T-helper 1 cell (primary cell): Measurements from ENCODE around the gene NFS1.

Source experiments
- DNase-seq, 5 donors: peaks; one replicate each; pipeline ENCODE4 v3.0.0-alpha.2; 2012 to 2020

Gene NFS1

DNA sequence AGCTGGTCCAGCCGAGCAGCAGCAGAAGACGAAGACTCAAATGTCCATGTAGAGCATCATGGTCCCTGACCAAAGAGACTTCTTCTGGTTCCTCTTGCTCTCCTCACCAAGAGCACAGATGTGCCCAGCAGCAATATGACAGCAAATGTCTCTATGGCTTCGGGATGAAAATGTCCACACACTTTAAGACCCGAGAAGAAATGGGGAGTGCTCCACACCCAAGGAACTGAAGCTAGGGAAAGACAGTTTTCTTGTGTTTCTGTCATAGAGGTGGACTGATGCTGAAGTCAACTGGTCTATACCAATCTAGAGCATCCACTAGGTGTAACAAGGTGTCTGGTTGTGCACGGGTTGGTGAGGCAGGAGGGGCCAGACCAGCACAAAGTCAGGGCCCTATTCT is 29.9 kb downstream of the NFS1 start:
- no peak for DNase-seq

DNA sequence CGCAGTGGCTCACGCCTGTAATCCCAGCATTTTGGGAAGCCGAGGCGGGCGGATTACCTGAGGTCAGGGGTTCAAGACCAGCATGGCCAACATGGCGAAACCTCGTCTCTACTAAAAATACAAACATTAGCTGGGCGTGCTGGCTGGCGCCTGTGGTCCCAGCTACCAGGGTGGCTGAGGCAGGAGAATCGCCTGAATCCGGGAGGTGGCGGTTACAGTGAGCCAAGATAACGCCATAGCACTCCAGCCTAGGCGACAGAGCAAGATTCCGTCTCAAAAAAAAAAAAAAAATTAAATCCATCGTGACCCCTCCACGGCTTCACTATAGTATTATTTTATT is 33.2 kb downstream of the NFS1 start:
- DNase-seq = no peak

DNA sequence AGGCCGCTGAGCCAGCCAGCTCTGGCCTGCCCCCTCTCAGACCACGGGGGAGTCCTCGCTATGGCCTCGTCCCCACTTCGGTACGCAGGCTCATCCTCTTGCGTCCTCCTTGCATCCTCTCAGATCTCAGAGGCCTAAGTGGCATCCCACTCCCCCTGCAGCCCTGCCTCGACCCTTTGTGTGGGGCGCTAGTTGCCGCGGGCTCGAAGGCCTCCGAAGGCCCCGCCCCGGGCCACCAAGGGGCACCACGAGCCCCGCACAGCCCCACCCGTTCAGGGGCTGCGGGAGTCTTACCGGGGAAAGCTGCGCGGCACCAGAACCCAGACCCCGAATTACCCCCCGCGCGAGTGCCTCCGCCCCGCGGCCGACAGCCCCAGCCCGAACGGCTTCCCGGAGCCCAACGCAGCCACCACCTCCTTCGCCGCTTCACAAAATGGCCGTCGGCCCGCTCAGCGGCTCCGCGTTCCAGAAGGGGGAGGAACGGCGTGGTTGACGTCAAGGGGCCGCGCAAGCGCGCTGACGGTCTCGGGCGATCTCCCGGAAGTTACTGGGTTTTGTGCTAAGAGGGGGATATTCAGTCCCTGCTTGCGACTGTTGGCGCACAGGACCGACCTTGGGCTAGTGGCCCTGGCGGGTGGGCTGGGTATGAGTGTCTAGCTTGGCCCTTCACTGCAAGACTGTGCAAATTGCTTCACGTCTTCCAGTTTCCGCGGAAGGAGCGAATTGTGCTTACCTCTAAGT is 34.5 kb downstream of the NFS1 start, which contains the start of the genes CPNE1 and RBM12:
Gene CPNE1 (minus strand): TSS at position 435 of the 741 bp plus-strand sequence. CDS start 31,977 bp downstream, outside the sequence.
Gene RBM12 (minus strand): TSS at position 435 of the 741 bp plus-strand sequence. CDS start 9,578 bp downstream, outside the sequence.
- DNase-seq = peak; percentile 85 to 92 (median 91)

DNA sequence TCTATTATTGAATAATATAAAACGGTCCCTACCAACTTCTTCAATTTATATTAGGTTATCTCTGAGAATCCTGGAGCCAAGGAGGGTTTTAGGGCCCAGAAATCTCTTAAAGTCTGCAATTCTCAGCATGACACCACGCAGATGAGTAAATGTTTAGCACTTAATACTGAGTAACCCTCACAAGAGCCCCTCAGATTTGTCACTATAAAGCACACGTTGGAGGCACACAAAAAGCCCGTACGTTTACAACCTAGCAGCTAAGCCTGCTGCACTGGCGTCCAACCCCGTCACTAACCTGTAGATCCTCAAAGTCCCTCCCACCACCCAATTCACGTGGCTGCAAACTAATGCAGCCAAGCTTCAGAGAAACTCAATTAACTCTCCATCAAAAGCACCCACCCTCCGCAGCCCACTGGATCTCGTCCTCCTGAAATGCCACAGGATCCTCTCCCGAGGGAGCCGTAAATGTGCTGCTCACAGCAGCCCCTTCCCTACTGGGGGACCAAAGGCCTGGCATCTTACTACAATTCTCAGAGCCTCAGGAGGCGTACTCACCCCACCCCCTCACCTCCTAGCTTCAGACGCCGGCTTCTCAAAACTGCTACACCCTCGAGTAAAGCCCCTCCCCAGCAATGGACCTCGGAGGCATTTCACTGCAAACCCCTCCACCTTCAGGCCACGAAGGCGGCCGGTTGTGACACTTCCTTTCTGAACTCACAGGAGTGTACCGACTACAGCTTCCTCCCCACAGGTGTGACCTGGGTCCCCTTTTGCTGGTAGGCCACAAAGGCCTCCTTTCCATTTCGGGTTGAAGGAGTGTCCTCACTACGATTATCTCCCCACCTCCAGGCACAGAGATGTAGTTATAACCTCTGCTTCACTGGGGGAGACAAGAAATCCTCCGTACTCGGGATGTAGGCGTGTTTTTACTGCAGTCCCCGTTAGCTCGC is 35.4 kb downstream of the NFS1 start:
- DNase-seq = peak; percentile 48 to 71 (median 53)

DNA sequence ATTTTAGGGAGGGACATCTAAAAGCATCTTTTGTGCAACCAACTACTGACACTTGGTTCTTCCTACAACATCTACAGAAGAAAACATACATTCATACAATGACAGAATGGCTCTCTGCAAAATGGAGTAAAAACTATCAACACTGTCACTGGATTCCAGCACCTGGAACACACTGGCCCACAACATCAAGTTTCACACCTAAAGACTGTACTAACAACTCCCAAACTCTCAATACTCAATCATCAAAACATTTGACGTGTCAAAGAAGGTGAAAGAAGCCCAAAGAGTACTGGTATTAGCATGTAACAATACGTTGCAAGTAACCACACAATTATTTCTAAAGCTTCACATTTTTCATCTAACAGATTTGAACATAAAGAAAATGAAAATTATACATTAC is 36.6 kb downstream of the NFS1 start:
- DNase-seq = peak in 1 of 5 donors; percentile 23

DNA sequence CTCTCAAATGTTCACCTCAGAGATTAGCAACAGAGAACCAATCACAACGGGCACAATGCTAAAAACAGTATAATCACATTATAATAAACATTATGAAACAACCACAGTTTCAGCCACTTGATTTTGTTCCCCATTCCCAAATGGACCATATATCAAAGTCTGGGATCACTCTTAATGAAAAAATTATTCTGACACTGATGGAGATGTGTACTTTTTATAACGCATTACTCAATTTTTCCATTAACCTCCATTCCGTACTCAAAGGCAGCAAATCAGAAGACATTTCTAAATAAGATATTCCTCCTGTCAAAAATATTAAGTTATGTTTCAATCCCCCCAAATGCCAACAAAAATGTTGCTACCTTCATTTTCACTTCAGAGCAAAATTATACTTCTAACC is 37.2 kb downstream of the NFS1 start:
- DNase-seq = no peak

DNA sequence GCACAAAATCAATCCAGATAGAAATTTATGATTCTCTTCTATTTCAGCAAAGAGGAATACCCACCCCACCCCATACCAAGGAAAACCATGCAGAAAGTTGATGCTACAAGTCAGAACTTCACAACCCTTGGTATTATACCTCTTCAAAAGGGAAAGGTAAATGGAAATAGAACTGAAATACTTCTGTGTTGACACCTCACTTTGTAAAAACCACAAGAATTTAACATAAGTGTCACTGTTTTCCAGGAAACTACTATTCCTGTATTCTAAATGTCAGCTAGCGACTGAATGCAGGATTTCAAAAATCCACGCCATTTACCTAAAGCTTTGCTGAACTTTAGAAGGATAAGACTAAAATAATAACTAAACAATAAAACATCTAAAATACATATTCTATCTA is 38.1 kb downstream of the NFS1 start:
- DNase-seq = peak in 1 of 5 donors; percentile 46

DNA sequence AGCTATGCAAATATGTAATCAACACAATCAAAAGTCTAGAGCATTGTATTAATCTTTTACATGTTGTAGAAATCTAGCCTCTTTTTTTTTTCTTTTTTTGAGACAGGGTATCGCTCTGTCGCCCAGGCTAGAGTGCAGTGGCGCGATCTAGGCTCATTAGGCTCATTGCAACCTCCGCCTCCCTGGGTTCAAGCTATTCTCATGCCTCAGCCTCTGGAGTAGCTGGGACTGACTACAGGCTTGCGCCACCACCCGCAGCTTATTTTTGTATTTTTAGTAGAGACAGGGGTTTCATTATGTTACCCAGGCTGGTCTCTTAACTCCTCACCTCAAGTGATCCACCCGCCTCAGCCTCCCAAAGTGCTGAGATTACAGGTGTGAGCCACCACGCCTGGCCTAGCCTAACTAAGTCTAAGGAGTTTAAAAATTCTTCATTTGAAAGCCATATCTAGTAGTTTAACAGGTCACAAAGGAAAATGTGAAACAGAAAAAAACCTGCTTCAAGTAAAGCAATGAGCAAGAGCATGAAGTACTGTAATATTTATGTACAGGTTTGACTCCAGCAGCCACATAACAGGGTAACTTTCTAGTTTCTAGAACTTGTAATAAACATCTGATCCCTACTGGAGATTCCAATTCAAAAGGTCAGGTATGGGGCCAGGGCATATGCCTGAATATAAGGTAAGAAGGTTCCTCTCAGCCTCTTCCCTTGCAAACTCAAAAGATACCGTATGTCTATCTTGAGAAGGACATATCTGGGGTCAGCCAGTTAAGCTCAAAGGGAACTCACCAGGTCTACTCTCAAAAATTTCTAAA is 38.8 kb downstream of the NFS1 start:
- peak in 1 of 5 donors; percentile 5 for DNase-seq

- DNase-seq = no peak
Observed at GRCh38 chr20:35657271-35657670, 41.9 kb downstream of the NFS1 start.

DNA sequence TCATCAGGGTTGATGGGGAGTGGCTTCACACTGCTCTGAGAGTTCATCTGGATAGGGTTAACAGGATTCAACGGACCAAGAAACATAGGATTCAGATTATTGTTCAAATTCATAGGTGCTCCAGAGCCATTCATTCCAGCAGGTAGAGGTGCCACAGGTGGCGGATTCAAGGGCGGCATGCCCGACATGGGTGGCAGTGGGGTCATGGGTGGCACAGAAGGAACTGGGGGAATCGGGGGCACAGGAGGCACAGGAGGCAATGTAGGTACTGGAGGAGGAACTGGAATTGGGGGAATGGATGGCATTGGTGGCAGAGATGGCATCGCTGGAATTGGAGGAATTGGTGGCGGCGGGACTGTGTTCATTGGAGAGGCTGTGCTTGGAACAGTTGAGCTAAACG is 44.7 kb downstream of the NFS1 start:
- no peak for DNase-seq

DNA sequence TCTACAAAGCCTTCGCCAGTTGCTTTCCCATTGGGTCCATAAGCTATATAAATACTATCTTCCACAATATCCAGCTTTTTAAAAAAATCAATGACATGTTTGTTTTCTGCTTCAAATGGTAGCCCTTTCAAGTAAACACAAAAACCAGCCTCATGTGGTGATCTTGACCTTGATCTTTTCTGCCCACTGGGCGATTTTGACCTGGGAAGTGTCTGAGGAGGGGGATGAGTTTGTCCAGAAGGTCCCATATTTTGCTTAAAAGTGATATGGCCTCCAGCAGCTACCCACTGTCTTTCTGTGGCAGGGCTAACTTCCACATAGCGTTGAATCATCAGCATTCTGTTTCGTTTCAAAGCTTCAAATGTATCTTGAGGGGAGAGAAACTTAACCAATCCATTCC is 45.3 kb downstream of the NFS1 start:
- DNase-seq = no peak

DNA sequence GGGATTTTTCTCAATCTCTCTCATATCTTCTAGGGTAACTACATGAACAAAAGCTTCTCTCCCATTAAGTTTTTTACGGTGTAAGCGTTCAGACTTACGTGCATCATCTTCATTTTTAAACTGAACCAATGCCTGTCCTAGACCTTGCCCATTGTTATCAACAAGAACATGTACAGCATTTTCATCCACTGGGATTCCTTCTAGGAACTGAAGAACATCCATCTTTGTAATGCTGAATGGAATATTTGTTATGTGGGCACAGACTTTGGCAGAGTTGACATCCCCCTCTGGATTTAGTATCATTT is 45.8 kb downstream of the NFS1 start:
- no peak for DNase-seq

GRCh38 chr20:35652641-35653429 is 46.3 kb downstream of the NFS1 start:
- DNase-seq = no peak

- no peak for DNase-seq
Observed at GRCh38 chr20:35651958-35652357, 47.2 kb downstream of the NFS1 start.

DNA sequence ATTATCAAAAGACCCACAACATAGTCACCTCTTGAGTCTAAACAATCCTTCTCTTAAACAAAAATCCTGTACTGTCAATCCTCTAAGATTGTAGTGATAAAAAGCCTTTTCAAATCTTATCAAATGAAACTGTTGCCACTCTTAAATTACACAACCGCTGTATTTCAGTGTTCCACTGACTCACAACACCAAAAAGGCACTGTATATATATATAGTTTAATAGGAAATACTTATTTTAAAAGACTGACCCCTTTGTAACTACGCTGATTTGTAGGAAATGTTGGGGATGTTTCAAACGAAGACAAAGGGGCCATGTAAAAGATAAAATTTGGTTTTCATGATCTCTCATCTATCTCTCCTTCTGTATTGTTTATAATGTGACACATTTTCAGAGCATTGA is 48.5 kb downstream of the NFS1 start:
- DNase-seq = no peak

GRCh38 chr20:35648836-35649235 is 50.3 kb downstream of the NFS1 start:
- no peak for DNase-seq

- no peak for DNase-seq
Observed at GRCh38 chr20:35644806-35645205, 54.3 kb downstream of the NFS1 start.

DNA sequence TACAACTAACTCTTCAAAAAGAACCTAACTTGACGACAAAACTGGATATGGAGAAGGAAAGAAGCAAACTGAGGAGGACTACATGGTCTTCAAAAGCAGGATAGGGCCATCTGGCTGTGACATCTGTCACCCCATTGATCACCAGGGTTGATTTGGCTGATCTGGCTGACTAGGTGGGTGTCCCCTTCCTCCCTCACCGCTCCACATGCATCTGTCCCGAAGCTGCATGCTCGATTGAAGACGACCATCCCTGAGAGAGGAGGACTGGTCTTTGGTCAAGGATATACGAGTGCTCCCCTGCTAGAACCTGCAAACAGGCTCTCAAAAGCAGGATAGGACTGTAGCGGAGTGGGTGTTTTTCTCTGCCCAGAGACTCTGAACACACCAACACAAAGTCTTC is 56.1 kb downstream of the NFS1 start:
- DNase-seq = no peak

GRCh38 chr20:35641743-35642142 is 57.4 kb downstream of the NFS1 start:
- DNase-seq = no peak

DNA sequence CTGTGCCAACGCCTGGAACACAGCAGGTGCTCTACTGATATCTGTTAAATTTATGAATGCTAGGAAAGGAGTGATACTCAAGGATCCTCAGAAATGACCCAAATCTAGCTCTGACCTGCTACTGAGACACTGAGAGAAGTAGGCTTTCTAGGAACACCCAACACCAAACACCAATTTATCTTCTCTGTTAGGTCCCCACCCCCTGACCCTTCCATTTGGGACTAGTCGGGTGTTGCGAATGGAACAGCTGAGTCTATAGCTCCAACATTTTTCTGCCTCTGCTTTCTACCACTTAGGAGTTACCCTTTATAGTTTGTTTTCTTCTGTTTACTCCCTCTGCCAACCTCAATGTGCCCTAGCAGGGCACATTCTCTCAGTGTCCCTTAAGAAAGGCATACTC is 58.4 kb downstream of the NFS1 start:
- no peak for DNase-seq

DNA sequence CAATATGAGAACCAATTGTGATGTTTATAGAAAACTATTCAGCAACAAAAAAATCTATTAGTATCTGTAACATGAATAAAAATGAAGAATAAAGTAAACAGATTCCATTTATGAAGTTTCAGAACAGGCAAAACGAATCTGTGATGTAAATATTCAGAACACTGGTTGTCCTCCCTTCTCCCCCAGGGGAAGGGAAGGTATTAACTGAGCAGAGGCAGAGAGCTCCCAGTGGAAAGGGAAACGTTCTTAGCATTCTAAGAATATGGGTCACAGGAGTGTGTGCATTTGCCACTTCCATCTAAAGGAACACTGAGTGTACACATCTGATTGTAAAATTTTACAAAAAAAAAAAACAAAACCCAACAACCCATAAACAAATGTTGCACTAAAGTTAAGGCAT is 60.4 kb downstream of the NFS1 start:
- DNase-seq = no peak

DNA sequence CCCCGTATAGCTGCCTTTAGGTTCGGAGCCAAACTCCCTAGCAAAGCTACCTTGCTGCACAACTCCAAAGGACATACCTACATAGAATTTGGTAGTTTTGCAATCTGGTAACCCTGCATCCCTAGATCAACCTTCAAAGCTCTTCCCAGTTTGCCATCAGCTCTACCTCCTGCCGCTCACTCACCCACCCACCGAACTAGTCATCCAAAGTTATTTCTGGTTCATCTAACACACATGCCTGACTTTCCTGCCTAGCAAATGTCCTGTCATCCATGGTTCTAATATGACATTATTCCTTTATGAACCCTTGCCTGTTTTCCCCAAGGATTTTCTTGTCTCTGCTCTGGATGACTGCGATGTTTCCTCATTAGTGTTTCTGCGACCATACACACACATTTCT is 61.9 kb downstream of the NFS1 start:
- DNase-seq = no peak
